Progenitor cell of endocrine pancreas (in vitro differentiated cells): ENCODE results near the gene BLOC1S1. TPM values are rescaled to one million over a fixed set of nuclear protein-coding genes. Genes with fewer than 3 reads are reported as not detected.

Source experiments
- DNase-seq: peaks from one replicate; pipeline ENCODE4 v3.0.0; 2021; ENCODE audit warnings: low spot score; ENCODE audit not compliant: unreplicated experiment
- H3K27ac Mint-ChIP-seq: 2 replicates; pipeline ENCODE4 v1.8.0; 2021; ENCODE audit warnings: mild to moderate bottlenecking, moderate library complexity, mixed read lengths
- H3K27me3 Mint-ChIP-seq: 2 replicates; pipeline ENCODE4 v1.8.0; 2021; ENCODE audit warnings: mixed read lengths
- H3K36me3 Mint-ChIP-seq: 2 replicates; pipeline ENCODE4 v1.8.0; 2022; ENCODE audit warnings: mixed read lengths; ENCODE audit not compliant: insufficient read depth
- H3K4me1 Mint-ChIP-seq: 2 replicates; pipeline ENCODE4 v1.8.0; 2021; ENCODE audit warnings: low read depth, mixed read lengths
- H3K4me3 Mint-ChIP-seq: 2 replicates; pipeline ENCODE4 v1.8.0; 2021; ENCODE audit warnings: low read depth, mild to moderate bottlenecking, moderate library complexity, mixed read lengths
- H3K9me3 Mint-ChIP-seq: 2 replicates; pipeline ENCODE4 v1.8.0; 2021; ENCODE audit warnings: low read depth, mixed read lengths
- CTCF ChIP-seq: fragments of 200-600 bp; sonication (generic); IDR thresholded peaks from one replicate; pipeline ENCODE4 v1.5.0; 2021; ENCODE audit warnings: antibody characterized with exemption, mild to moderate bottlenecking; ENCODE audit not compliant: unreplicated experiment
- total RNA-seq: library from RNA; stranded (reverse); gene quantifications from 2 replicates; pipeline ENCODE4 v1.2.1, GENCODE V29; 2021

Gene BLOC1S1
- total RNA-seq, 1 donor from 2014 or later: 65.8 TPM

- peaks cover 8% of the 10 kb centered on the region for H3K27me3 Mint-ChIP-seq
Observed at GRCh38 chr12:55729819-55730818, 14.3 kb downstream of the BLOC1S1 start.

GRCh38 chr12:55732288-55732687, 16.4 kb downstream of the BLOC1S1 start:
- Mint-ChIP-seq H3K4me3 (no peak overlapping the region), H3K4me1 (peaks cover 21% of the 10 kb centered on the region), H3K27me3 (peaks cover 8% of the 10 kb centered on the region), H3K27ac (no peak overlapping the region), H3K36me3 (no peaks in the 10 kb centered on the region), H3K9me3 (no peaks in the 10 kb centered on the region)
- no peak for TF ChIP-seq CTCF
- no peak for DNase-seq

More at GRCh38 chr12:55729819-55730818, 14.3 kb downstream of the BLOC1S1 start:
- DNase-seq: no peak
- H3K4me1 Mint-ChIP-seq: peaks cover 24% of the 10 kb centered on the region
- H3K36me3 Mint-ChIP-seq: peaks cover 2% of the 10 kb centered on the region
- peak overlapping the region; percentile 84 for H3K4me3 Mint-ChIP-seq
- no peaks in the 10 kb centered on the region for H3K9me3 Mint-ChIP-seq
- TF ChIP-seq CTCF: no peak
- peak overlapping the region; percentile 96 for H3K27ac Mint-ChIP-seq

- H3K4me3 Mint-ChIP-seq: no peak overlapping the region
- no peak overlapping the region for H3K27ac Mint-ChIP-seq
- H3K36me3 Mint-ChIP-seq: no peaks in the 10 kb centered on the region
- TF ChIP-seq CTCF: no peak
- DNase-seq: no peak
- H3K9me3 Mint-ChIP-seq: no peaks in the 10 kb centered on the region
- peaks cover 8% of the 10 kb centered on the region for H3K27me3 Mint-ChIP-seq
- peaks cover 22% of the 10 kb centered on the region for H3K4me1 Mint-ChIP-seq
Observed at GRCh38 chr12:55733021-55733555, 17.2 kb downstream of the BLOC1S1 start.

GRCh38 chr12:55733858-55734257, 18.0 kb downstream of the BLOC1S1 start:
- H3K36me3 Mint-ChIP-seq: no peaks in the 10 kb centered on the region
- no peak for DNase-seq
- H3K27me3 Mint-ChIP-seq: peaks cover 8% of the 10 kb centered on the region
- no peak overlapping the region for H3K4me3 Mint-ChIP-seq
- no peak overlapping the region for H3K27ac Mint-ChIP-seq
- TF ChIP-seq CTCF: no peak
- H3K4me1 Mint-ChIP-seq: peaks cover 25% of the 10 kb centered on the region
- no peaks in the 10 kb centered on the region for H3K9me3 Mint-ChIP-seq

GRCh38 chr12:55734595-55734994, 18.7 kb downstream of the BLOC1S1 start:
- TF ChIP-seq CTCF: no peak
- DNase-seq: no peak
- H3K27me3 Mint-ChIP-seq: peaks cover 8% of the 10 kb centered on the region
- H3K9me3 Mint-ChIP-seq: no peaks in the 10 kb centered on the region
- no peak overlapping the region for H3K27ac Mint-ChIP-seq
- peaks cover 23% of the 10 kb centered on the region for H3K4me1 Mint-ChIP-seq
- no peaks in the 10 kb centered on the region for H3K36me3 Mint-ChIP-seq
- no peak overlapping the region for H3K4me3 Mint-ChIP-seq
